T-cell (primary cell): ENCODE results near the gene PSAT1. TPM values are rescaled to one million over a fixed set of nuclear protein-coding genes. Genes with fewer than 3 reads are reported as not detected.
"Not testable (repeated sequence)": the region's sequence is repeated elsewhere in the genome, so short reads cannot be mapped to it uniquely, and the experiment has no call there.

Source experiments
- ATAC-seq, 4 experiments: fragments of 200-7000 bp in 3 of 4; fragments of 150-1000 bp in 1 of 4; cut with Tn5 transposase; replicated peaks in 1 of 4; 1 replicate in 3 of 4; 2 replicates in 1 of 4; pipeline ENCODE4 v1.10.0; 2021; ENCODE audit warnings: moderate library complexity in 3 of 4, mild to moderate bottlenecking in 2 of 4, moderate number of reproducible peaks in 1 of 4
- CTCF ChIA-PET, 2 donors: fragments of 300-600 bp; sonication (Branson Sonifier 250); formaldehyde crosslinking; loops; one replicate each; lab custom pipeline; 2022; ENCODE audit warnings: antibody characterized with exemption in 2 of 2; lab: Charles Lee
- POLR2A ChIA-PET, 2 donors: fragments of 300-600 bp; sonication (Branson Sonifier 250); formaldehyde crosslinking; loops; one replicate each; lab custom pipeline; 2022; ENCODE audit warnings: antibody characterized with exemption in 2 of 2; lab: Charles Lee
- DNase-seq, 35 experiments: peaks; one replicate each; pipeline versions ENCODE4 v3.0.0 to v3.0.0-alpha.2; 2013 to 2023
- H3K27ac ChIP-seq: one replicate; pipeline ENCODE4 v1.5.1; 2013; ENCODE audit warnings: low read length
- H3K27me3 ChIP-seq, 2 experiments: replicated peaks in 1 of 2; 1 replicate in 1 of 2; 2 replicates in 1 of 2; pipeline versions ENCODE4 v1.6.1 to v1.7.0; 2013; ENCODE audit warnings: low read length in 1 of 2, mixed read lengths in 1 of 2; ENCODE audit not compliant: control insufficient read depth in 2 of 2, insufficient read depth in 2 of 2; ENCODE audit errors: extremely low read depth in 1 of 2
- H3K36me3 ChIP-seq, 2 donors: 1 replicate in 1 of 2; 2 replicates in 1 of 2; pipeline versions ENCODE4 v1.6.1 to v1.7.0; 2013; ENCODE audit warnings: low read length in 1 of 2; ENCODE audit not compliant: control insufficient read depth in 2 of 2, insufficient read depth in 1 of 2; ENCODE audit errors: extremely low read depth in 1 of 2
- H3K4me1 ChIP-seq, 2 experiments: 1 replicate in 1 of 2; 2 replicates in 1 of 2; pipeline versions ENCODE4 v1.6.1 to v1.7.0; 2013; ENCODE audit warnings: low read length in 2 of 2, mixed read lengths in 1 of 2; ENCODE audit not compliant: insufficient read depth in 2 of 2, control insufficient read depth in 1 of 2; ENCODE audit errors: extremely low read depth in 1 of 2
- H3K4me3 ChIP-seq, 2 donors: 1 replicate in 1 of 2; 2 replicates in 1 of 2; pipeline versions ENCODE4 v1.5.1 to v1.7.0; 2013; ENCODE audit warnings: mild to moderate bottlenecking in 2 of 2, low read length in 1 of 2, moderate library complexity in 1 of 2; ENCODE audit not compliant: control insufficient read depth in 1 of 2; ENCODE audit errors: extremely low read depth in 1 of 2
- H3K9me3 ChIP-seq: 2 replicates; pipeline ENCODE4 v1.7.0; 2013
- H3K27ac Mint-ChIP-seq, 2 donors: one replicate each; pipeline ENCODE4 v1.8.0; 2020 to 2021; ENCODE audit warnings: mild to moderate bottlenecking in 2 of 2, mixed read lengths in 2 of 2
- H3K27me3 Mint-ChIP-seq, 2 donors: one replicate each; pipeline ENCODE4 v1.8.0; 2021 to 2022; ENCODE audit warnings: mixed read lengths in 2 of 2
- H3K36me3 Mint-ChIP-seq: one replicate; pipeline ENCODE4 v1.8.0; 2021; ENCODE audit warnings: mixed read lengths
- H3K4me1 Mint-ChIP-seq, 3 donors: one replicate each; pipeline ENCODE4 v1.8.0; 2020 to 2022; ENCODE audit warnings: mixed read lengths in 3 of 3, mild to moderate bottlenecking in 1 of 3
- H3K4me3 Mint-ChIP-seq, 3 donors: one replicate each; pipeline ENCODE4 v1.8.0; 2020 to 2022; ENCODE audit warnings: mild to moderate bottlenecking in 3 of 3, mixed read lengths in 3 of 3, moderate library complexity in 3 of 3
- H3K9me3 Mint-ChIP-seq, 3 donors: one replicate each; pipeline ENCODE4 v1.8.0; 2020 to 2022; ENCODE audit warnings: mixed read lengths in 3 of 3
- WGBS: methylation state at CpG from one replicate; pipeline ENCODE4 v1.1.5; 2013; ENCODE audit warnings: missing lambda C conversion rate; ENCODE audit not compliant: insufficient coverage; 5-methylcytosine and 5-hydroxymethylcytosine counted together
- total RNA-seq, 35 experiments: library from RNA in 6 of 35; stranded (reverse) in 6 of 35; fragments of 120-200 nt in 1 of 35; gene quantifications; one replicate each; pipeline versions ENCODE4 v1.2.1 to v1.2.4 and lab custom pipeline; 2013 to 2026

Gene PSAT1
- total RNA-seq, 5 donors from 2014 or later (not counting 1 experiment from before 2014, with no cell fraction given): 2.0 to 37.3 (median 24.9) TPM

- no peaks in the 10 kb centered on the region for H3K9me3 ChIP-seq
- no peak for DNase-seq
- no peak overlapping the region for H3K27ac ChIP-seq
- H3K27me3 ChIP-seq: no peaks in the 10 kb centered on the region
- H3K4me3 ChIP-seq: no peak overlapping the region
- no peaks in the 10 kb centered on the region for H3K27me3 Mint-ChIP-seq
- ChIA-PET CTCF (interaction anchor here in 1 of 2 donors (0.6 kb wide), 1 partner anchor 206 kb away, joined by 3 read pairs; no protein-coding TSS in a partner anchor), POLR2A (no interaction called here)
- H3K36me3 Mint-ChIP-seq: no peaks in the 10 kb centered on the region
- WGBS: no CpG with 5 or more reads among the region's 1 CpG
- H3K9me3 Mint-ChIP-seq: no peaks in the 10 kb centered on the region
- H3K36me3 ChIP-seq: peaks cover 0 to 1% of the 10 kb centered on the region in 2 donors
- H3K27ac Mint-ChIP-seq: no peak overlapping the region
- no peak overlapping the region for H3K4me3 Mint-ChIP-seq
- peaks cover 0 to 3% of the 10 kb centered on the region in 2 experiments for H3K4me1 ChIP-seq
- H3K4me1 Mint-ChIP-seq: peaks cover 2 to 7% (median 5%) of the 10 kb centered on the region in 3 donors
- no peak for ATAC-seq
These were observed 18.1 kb upstream of the PSAT1 start for GRCh38 chr9:78278801-78279200.

GRCh38 chr9:78280982-78281668 is 15.8 kb upstream of the PSAT1 start:
- Mint-ChIP-seq H3K27me3 (no peaks in the 10 kb centered on the region), H3K9me3 (no peaks in the 10 kb centered on the region), H3K27ac (no peak overlapping the region), H3K4me1 (peaks cover 2 to 7% (median 5%) of the 10 kb centered on the region in 3 donors), H3K4me3 (no peak overlapping the region), H3K36me3 (no peaks in the 10 kb centered on the region)
- no peak for ATAC-seq
- Histone ChIP-seq H3K4me3 (no peak overlapping the region), H3K27me3 (no peaks in the 10 kb centered on the region), H3K27ac (no peak overlapping the region), H3K36me3 (no peaks in the 10 kb centered on the region), H3K4me1 (peaks cover 0 to 3% of the 10 kb centered on the region in 2 experiments), H3K9me3 (no peaks in the 10 kb centered on the region)
- no peak for DNase-seq
- WGBS: 84% methylated on average over 3 of the region's 3 CpGs
- ChIA-PET CTCF (no interaction called here), POLR2A (no interaction called here)

- CTCF ChIA-PET, H3K4me3 ChIP-seq, H3K36me3 ChIP-seq, H3K36me3 Mint-ChIP-seq, H3K27ac ChIP-seq, H3K4me1 Mint-ChIP-seq, H3K9me3 Mint-ChIP-seq, DNase-seq, H3K27ac Mint-ChIP-seq, H3K4me1 ChIP-seq, H3K27me3 ChIP-seq, H3K9me3 ChIP-seq, ATAC-seq, H3K4me3 Mint-ChIP-seq, H3K27me3 Mint-ChIP-seq: not testable (repeated sequence)
- POLR2A ChIA-PET: interaction anchor here in 1 of 2 donors (0.5 kb wide), 1 partner anchor 18 kb away, joined by 10 read pairs; no protein-coding TSS in a partner anchor
- WGBS: 100% methylated on average over 1 of the region's 4 CpGs
These were observed 12.7 kb upstream of the PSAT1 start for GRCh38 chr9:78284181-78284580.

GRCh38 chr9:78286125-78286524 is 10.8 kb upstream of the PSAT1 start:
- no peak overlapping the region for H3K4me3 ChIP-seq
- H3K27me3 ChIP-seq: no peaks in the 10 kb centered on the region
- no peaks in the 10 kb centered on the region for H3K36me3 Mint-ChIP-seq
- H3K27ac ChIP-seq: no peak overlapping the region
- no peaks in the 10 kb centered on the region for H3K4me1 ChIP-seq
- no peaks in the 10 kb centered on the region for H3K36me3 ChIP-seq
- H3K9me3 ChIP-seq: no peaks in the 10 kb centered on the region
- ChIA-PET CTCF (no interaction called here), POLR2A (no interaction called here)
- no peak overlapping the region for H3K4me3 Mint-ChIP-seq
- no peaks in the 10 kb centered on the region for H3K9me3 Mint-ChIP-seq
- no peak overlapping the region for H3K27ac Mint-ChIP-seq
- peaks cover 0 to 4% of the 10 kb centered on the region in 2 donors for H3K27me3 Mint-ChIP-seq
- ATAC-seq (no peak), DNase-seq (no peak)
- no peaks in the 10 kb centered on the region for H3K4me1 Mint-ChIP-seq

GRCh38 chr9:78286946-78287388 is 10.0 kb upstream of the PSAT1 start:
- WGBS: 100% methylated on average over 2 of the region's 6 CpGs
- Mint-ChIP-seq H3K36me3 (no peaks in the 10 kb centered on the region), H3K4me3 (no peak overlapping the region), H3K9me3 (no peaks in the 10 kb centered on the region), H3K27me3 (peaks cover 0 to 4% of the 10 kb centered on the region in 2 donors), H3K27ac (no peak overlapping the region), H3K4me1 (no peaks in the 10 kb centered on the region)
- H3K27ac ChIP-seq: no peak overlapping the region
- no peaks in the 10 kb centered on the region for H3K36me3 ChIP-seq
- no peaks in the 10 kb centered on the region for H3K9me3 ChIP-seq
- H3K4me1 ChIP-seq: no peaks in the 10 kb centered on the region
- H3K4me3 ChIP-seq: no peak overlapping the region
- no peaks in the 10 kb centered on the region for H3K27me3 ChIP-seq
- POLR2A ChIA-PET: no interaction called here
- DNase-seq (no peak), ATAC-seq (no peak)
- CTCF ChIA-PET: no interaction called here

GRCh38 chr9:78288214-78288892 is 8.6 kb upstream of the PSAT1 start:
- Mint-ChIP-seq H3K9me3 (no peaks in the 10 kb centered on the region), H3K36me3 (no peaks in the 10 kb centered on the region), H3K27me3 (peaks cover 0 to 4% of the 10 kb centered on the region in 2 donors), H3K4me1 (peaks cover 8 to 9% (median 8%) of the 10 kb centered on the region in 3 donors), H3K27ac (no peak overlapping the region), H3K4me3 (no peak overlapping the region)
- H3K4me3 ChIP-seq: no peak overlapping the region
- DNase-seq (no peak), ATAC-seq (no peak)
- no peaks in the 10 kb centered on the region for H3K36me3 ChIP-seq
- H3K4me1 ChIP-seq: peaks cover 2 to 7% of the 10 kb centered on the region in 2 experiments
- 85% methylated on average over 2 of the region's 8 CpGs for whole genome bisulfite sequencing
- no peaks in the 10 kb centered on the region for H3K9me3 ChIP-seq
- no peaks in the 10 kb centered on the region for H3K27me3 ChIP-seq
- ChIA-PET POLR2A (no interaction called here), CTCF (no interaction called here)
- H3K27ac ChIP-seq: no peak overlapping the region
